NCI-H1694 (cell line): Measurements from ENCODE around the gene ULBP1.
"Not testable (repeated sequence)": the region's sequence is repeated elsewhere in the genome, so short reads cannot be mapped to it uniquely, and the experiment has no call there.

Experiments used
- DNase-seq: peaks from one replicate; lab custom pipeline; 2025; lab: John Stamatoyannopoulos, UW

ULBP1 gene

DNA sequence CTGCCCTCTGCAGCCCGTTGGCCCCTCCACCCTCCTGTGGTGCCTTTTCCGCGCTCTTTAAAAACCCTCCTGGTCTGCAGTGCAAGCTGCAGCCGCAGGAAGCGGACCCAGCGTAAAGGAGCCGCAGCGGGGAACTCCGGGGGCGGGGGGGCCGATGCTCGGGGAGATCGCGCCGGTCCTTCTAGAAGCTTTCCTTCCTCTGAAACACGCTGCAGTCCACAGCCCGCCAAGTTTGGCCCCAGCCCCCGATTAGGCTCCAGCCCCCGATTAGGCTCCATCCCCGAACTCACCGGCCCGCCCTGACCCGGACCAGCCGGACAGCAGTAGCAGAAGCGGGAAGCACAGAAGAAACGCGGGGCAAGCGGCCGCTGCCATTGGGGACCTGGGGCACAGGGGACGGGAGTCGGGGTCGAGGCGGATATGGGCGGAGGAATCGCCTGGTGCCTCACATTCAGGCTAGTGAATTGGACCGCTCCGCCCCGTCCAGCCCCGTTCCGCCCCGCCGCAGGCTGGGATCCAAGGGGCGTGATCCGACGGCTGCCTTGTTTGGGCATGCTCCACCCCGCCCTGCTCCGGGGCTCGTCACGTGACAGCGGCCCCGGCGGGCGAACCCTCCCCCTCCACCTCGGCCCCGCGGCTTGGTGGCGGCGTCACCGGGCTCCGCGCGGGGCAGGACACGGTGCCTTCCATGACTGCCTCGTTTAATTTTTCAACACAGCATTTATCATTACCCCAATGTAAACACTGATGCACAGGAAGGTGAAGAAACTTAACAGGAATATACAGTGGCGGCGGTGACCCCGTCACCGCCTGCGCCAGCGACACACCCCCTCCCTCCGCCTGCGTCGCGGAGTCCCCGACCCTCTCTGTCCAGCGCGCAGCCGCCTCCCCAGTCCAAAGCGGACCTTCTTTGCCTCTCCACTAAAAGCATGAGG lies 41.3 kb downstream of the ULBP1 start:
- peak; percentile 81 for DNase-seq

DNA sequence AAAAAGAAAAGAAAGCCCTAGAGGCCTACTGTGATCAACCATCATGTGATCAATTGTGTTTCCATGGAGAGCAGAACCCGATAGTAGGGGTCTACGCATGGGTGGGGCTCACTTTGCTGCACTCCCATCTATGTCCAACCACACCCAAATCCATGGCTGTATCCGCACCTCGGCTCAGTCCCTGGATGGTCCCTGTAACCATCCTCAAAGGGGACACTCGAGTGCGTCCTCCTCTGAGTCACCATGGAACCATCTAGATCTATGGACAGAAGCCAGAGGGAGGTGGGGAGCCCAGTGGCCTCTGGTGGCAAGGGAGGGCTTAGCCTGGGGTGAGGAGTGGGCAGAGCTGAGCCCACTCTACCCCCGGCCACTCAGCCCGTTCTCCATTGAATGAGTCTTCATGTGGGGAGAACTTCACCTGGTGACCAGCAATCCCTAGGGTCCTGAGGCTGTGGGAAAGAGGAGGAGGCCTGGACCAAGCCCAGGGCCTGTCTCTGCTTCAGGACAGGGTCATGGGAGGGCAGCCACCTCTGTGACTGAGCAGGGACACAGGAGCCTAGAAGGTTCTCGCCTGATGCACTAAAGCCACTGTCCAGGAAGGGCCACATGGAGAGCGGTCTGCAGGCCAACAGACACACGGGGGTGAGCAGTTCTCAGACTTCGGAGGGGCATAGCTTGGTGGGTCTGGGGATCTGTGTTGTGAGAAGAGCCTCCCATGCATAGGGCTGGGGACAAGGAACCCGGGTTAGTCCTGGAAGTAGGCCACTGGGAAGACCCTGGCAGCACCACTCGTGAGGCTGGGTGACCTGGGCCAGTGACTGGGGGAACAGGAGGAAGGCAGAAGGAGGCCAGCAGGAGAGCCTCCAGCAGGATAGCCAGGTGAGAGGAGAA lies 42.3 kb downstream of the ULBP1 start:
- no peak for DNase-seq

DNA sequence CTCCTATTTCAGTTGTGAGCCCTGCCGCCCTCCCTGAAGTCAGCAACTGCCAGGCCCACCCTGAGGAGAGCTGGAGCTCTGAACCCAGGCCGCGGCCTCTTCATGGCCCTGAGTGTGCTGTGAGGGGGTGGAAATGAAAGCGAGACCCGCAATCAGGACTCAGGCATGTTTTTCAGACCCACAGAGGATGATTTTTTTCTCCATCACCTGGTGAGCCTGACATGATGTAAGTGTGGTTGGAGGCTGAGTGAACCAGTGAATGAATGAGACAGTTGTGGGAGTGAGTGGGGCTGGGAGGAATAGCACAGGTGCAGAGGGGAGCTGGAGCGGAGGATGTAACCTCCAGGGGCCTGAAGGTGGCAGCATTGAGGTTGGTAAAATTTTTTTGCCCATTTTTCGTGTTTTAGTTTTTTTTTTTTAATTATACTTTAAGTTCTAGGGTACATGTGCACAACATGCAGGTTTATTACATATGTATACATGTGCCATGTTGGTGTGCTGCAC lies 43.3 kb downstream of the ULBP1 start:
- DNase-seq: peak; percentile 11

DNA sequence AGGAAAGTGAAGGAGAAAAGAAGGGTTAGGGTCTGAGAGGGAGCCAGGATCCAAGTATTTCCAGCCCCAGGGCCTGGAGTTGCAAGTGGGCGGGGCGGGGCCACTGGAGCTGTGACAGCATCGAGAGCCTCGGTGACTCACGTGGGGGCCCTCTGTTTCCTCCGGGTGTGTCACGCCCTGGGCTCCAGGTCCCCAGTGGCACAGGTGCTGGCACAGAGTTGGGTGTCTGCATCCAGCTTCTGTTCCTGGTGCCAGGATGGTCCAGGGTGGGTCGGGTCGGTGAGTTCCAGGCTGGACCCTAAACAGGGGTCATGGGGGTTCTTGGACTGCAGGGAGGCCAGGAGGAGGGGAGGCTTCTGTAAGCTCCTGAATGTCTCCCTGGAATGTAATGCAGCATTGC lies 44.8 kb downstream of the ULBP1 start:
- DNase-seq: no peak

DNA sequence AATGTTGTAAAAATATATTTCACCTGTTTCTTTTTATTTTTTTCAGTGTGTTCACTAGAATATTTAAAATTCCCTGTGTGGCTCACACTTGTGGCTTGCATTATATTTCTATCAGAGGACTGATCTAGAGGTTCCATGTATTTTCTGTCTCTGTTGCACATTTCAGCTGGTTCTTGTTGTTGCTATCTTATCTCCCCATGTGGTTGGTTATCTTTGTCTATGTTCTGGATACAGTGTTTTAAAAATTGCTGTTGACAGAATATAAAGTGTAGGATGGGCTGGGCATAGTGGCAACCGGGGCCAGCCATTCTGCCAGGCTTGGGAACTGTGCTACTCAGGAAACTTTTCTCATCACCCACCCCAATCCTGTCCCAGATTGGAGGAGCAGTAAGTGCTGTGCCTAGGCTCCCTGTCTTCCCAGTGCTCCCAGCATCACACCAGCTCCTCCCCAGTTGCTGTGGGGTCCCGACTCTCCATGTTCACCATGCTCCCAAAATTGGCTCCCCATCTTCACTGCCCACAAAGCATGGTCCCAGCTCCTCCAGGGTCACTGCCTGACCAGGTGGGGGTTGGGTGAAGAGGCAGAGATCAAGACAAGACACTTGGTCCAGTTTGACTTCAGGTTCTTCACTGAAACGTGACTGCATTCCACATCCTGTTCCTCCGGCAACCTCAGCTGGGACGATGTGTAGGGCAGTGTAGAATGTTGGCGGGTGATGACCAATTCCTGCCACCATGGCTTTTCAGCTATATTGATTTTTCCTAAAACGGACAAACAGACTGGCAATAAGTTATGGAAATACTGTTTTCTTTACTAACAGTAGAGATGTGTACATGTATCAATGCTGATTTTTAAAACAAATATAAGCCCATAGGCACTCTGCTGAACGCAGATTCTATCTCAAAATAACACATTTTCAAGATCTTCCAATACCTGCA lies 49.4 kb downstream of the ULBP1 start:
- DNase-seq: not testable (repeated sequence)

DNA sequence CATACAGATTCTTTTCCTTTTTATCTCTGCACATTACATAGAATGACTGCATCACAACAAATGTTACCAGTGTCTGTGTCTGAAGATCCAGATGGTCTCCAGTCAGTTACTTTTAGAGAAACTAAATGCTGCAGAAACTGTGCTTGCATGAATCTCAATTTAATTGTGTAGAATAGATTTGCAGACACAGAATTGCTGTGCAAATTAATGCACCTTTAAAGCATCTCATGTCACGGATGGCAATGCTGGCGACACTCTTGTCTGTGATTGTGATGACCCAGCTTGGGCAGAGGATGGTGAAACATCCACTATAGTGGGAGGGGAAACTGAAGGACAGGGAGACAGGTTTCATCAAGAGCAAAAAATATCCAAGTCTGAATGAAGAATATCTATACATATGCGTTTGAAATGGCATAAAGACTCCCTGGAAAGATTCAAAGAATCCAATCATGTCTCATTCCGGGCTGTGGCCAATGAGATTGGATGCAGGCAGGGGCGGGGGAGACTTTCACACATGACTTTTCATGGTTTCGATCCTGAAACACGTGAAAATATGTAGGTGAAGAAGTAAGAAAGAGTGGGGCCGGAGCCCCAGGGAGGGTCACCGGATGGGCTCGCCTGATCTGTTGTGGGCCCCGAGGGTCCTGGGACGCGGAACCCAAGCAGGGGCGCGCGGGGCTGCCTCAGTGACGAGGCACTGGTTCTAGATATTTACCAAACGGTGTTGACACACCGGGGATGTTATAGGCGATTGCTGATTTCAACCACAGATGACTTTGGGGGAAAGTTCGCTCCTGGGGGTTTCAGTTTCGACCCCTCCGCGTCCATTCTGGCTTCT lies 50.3 kb downstream of the ULBP1 start:
- DNase-seq: not testable (repeated sequence)

DNA sequence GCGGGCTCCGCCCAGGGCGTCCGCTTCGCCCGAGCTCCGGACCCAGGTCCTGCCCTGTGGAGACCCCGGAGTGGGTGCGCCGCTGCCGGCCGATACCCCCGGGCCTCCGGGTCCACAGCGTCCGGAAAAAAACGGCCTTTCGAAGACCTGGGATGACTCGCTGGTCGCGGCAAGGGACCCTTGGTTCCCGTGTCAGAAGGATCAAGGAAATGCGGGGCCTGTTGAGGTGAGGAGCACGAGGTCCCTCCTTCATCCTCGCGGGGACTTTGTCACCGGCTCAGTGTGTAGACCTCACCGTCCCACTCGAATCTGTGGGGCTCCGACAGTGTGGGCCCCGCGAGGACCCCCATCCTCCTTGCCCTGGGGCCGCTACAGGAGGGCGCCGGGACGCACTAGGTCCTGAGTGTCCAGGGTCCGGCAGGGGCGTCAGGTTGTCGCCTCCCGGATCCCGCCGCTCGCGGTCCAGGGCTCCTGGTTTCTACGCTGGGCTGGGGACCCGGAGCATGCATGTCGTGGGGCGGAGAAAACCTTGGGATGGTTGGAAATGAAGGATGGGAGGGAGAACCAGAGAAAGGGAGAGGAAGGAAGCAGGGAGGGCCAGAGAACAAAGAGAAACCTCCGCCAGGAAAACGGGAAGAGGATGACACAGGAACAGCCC lies 51.0 kb downstream of the ULBP1 start:
- DNase-seq: not testable (repeated sequence)

DNA sequence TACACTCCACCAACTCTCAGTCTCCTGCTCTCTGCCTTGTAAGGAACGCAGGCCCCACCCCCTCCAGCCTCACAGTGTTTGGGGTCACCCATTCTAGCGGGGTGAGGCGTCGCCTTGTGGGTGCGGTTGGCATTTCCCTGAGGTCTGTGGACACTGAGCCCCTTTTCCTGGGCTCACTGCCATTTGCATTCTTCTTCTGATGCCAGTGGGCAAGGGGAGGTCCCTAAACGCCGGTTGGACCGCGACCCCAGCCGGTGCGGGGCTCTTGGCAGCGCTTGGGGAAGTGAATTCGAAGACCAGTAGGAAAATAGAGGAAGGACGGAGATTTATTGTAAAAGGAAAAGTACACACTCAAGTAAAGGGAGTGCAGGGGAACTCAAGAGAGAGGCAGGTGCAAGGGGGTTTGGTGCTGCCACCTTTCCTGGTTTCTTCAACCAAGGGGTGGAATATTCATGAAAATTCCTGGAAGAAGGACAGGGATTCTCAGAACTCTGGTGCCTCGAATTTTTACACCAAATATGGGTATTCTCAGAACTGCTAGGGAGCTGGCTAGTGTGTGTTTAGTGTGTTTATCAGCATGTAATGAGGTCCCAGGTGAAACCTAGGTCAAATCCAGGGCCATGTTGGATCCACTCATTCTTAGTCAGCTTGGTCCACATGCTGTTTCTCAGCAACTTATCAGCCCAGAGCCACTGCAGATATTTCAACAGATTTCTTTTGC lies 51.7 kb downstream of the ULBP1 start:
- not testable (repeated sequence) for DNase-seq

DNA sequence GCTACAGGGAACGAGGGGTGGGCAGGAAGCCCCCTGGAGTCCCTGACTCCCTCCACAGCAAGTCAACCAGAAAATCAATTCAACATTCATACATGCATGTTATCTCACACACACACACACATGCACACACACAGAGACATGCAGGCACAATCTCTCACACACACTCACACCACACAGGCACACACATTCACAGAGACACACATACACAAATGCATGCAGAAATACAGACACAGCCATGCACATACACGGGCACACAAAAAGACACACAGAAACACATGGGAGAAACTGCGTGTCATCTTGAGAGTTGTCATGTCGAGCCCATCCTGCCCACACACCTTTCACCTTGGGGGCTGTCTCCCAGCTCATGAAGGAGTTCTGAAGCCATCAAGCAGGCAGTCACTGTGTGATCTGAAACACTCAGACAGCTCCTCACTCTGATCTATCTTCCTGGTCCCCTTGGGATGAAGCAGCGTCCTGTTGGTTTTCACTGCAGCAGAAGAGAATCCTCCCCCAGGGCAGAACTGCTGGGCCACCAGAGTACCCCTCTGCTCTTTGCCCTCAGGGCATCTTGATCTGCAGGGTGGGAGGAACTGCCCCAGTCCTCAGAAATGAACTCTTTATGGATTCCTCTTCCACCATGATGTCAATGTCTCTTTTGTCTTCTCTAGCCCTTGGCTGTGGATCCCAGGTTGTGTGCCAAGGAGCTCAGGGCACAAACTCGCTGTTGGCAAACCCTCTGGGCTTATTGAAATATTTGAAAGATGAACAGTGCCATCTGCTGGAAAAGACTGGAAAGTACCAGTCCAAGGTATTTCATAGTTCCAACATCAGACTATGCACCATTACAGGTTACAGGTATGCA lies 52.8 kb downstream of the ULBP1 start:
- peak; percentile 74 for DNase-seq

DNA sequence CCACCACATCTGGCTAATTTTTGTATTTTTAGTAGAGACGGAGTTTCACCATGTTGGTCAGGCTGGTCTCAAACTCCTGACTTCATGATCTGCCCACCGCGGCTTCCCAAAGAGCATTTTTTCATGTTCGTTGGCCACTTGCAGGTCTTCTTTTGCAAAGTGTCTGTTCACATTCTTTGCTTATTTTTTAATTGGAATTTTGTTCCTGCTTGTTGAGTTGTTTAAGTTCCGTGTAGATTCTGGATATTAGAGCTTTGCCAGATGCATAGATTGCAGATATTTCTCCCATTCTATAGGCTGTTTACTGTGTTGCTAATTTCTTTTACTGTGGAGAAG lies 53.4 kb downstream of the ULBP1 start:
- DNase-seq: not testable (repeated sequence)

DNA sequence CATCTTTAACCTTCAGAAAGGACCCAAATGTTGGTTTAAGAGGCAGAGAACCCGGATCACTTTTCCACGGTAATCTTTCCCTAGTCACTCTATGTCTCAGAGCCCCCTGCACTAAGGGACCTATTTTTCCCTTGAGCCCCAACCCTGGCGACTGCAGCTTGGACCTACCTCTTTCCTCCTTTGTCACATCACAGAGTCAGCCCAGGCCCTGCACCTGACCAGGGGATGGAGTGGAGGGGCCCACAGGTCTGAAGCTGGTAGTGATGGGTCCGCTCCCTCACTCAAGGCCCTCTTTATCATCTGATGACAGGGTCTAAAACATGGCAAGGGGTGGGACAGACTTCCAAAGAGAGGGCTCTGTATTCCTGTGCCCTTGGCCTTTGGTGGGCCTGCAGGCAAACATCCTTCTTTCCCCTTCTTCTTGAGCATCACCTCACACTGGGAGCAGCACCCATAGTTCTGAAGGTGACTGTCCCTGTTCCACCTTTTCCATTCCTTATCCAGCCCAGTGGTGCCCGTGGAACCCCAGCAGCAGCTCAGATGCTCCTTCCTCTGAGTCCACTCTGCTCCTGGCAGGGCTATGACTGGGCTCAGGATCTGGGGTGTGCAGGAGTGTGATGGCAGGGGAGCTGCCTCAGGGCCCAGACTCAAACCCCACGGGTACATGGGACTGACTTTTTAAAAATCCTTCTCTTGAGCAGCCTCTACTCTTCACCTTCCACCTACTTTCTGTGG lies 55.3 kb downstream of the ULBP1 start:
- no peak for DNase-seq

DNA sequence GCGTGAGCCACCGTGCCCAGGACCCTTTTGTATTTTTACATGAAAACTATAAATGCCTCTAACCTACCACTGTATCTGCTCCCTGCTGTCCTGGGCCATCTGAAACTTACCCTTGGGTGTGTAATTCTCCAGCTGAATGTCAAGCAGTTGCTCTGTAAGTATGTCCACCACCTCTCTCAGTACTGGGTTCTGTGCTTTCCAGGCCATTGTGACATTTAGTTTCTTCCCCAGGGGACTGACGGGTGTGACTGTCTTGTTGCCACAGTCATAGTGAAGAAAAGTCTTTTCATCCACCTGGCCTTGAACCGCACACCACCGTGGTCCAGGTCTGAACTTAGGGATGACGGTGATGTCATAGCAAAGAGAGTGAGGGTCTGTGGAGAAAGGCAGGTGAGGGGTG lies 58.1 kb downstream of the ULBP1 start:
- DNase-seq: not testable (repeated sequence)
